Activated T-helper 17 cell treated with anti-CD3 and anti-CD28 coated beads, Interleukin-2, amount 50 U/mL, for 72 hours (primary cell): ENCODE results near the gene SEMA6C. TPM values are rescaled to one million over a fixed set of nuclear protein-coding genes. Genes with fewer than 3 reads are reported as not detected.

Source experiments
- ATAC-seq: fragments of 150-1000 bp; cut with Tn5 transposase; replicated peaks from 2 replicates; pipeline ENCODE4 v1.10.0; 2021; ENCODE audit warnings: mild to moderate bottlenecking, moderate library complexity
- H3K27ac Mint-ChIP-seq: one replicate; pipeline ENCODE4 v1.8.0; 2022; ENCODE audit warnings: mixed read lengths
- H3K27me3 Mint-ChIP-seq: one replicate; pipeline ENCODE4 v1.8.0; 2022; ENCODE audit warnings: mixed read lengths
- H3K36me3 Mint-ChIP-seq: one replicate; pipeline ENCODE4 v1.8.0; 2022; ENCODE audit warnings: low read depth, mild to moderate bottlenecking, mixed read lengths
- H3K4me1 Mint-ChIP-seq: one replicate; pipeline ENCODE4 v1.8.0; 2022; ENCODE audit warnings: mixed read lengths
- H3K4me3 Mint-ChIP-seq: one replicate; pipeline ENCODE4 v1.8.0; 2022; ENCODE audit warnings: mild to moderate bottlenecking, mixed read lengths
- H3K9me3 Mint-ChIP-seq: one replicate; pipeline ENCODE4 v1.8.0; 2022; ENCODE audit warnings: mixed read lengths
- total RNA-seq, 2 donors: library from RNA; stranded (reverse); gene quantifications; one replicate each; pipeline ENCODE4 v1.2.3, GENCODE V29; 2022

The SEMA6C gene
- total RNA-seq, 2 donors from 2014 or later, result 5.4 to 6.3 TPM

DNA sequence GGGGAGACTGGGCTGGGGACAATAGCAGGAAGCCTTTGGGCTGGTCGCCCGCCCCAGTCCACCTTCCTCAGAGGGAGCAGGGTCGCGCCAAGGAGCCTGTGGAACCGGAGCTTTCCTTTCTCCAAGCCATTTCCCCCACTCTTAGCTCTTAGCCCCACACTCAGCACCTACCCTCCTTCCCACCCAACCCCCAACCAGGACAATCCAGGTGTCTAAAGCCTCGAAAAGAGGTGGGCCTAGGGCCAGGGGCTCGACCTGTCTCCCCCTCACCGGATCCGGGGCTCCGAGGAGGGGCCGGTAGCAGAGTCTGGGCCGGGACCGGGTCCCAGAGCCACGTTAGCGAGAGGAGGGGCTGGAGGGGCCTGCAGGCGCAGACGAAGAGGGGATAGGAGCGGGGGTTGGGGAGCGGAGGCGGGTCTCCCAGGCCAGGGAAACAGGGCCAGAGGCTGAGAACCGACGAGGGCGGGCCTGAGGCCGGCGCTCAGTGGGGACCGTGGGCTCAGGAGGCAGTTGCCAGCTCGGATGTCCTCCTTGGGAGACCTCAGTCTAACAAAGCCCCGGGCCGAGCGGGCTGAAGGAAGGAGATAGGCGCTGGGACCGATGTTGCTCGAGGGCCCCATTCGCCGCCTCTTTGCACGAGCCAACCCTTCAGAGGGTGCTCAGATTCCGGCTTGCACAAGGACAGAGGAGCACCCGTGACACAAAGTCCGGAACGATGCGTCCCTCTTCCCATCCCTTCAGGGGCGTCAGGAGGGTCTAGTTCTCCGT is 943 bp downstream of the SEMA6C start:
- ATAC-seq, result no peak
- H3K4me1 Mint-ChIP-seq, result peaks cover 11% of the 10 kb centered on the region
- H3K9me3 Mint-ChIP-seq, result no peaks in the 10 kb centered on the region
- H3K4me3 Mint-ChIP-seq, result peak overlapping the region; percentile 90
- H3K36me3 Mint-ChIP-seq, result no peaks in the 10 kb centered on the region
- no peaks in the 10 kb centered on the region for H3K27me3 Mint-ChIP-seq
- H3K27ac Mint-ChIP-seq, result no peak overlapping the region

DNA sequence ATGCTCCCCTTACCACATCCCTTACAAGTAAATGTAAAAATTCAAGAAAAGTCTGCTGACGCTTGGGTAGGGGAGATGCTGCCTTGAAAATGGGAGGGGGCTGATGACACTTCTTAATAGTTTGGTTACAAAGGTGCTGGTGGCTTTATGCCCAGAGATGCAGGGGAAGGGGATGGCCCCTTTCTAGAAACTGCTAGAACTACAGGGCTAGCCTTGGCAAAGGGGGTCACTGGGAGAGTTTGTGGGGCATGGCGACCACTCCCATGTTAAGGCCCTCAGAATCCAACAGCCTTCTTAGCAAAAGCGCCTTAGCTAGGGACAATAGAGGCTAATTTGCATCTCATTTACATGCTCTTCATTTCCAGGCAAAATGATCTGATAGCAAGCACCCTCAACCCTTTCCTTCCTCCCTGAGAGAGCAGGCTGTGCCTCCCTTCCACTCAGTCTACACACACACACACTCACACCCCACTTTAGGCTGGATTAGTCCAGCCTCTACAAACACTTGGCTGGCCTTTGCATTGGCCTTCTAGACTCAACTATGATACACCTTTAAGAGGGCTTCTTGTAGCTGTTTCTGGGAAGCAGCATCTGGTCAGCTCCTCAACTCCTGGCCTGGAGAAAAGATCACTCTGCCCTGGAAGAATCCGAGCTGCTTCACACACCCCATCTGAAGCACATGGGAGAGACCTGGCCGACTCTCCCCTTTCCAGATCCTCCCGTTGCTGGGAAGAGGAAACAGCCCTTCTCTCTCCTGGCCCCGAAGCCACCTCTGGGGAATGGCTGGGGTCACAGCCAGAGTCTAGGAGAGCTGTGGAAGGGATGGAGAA is 1.7 kb downstream of the SEMA6C start:
- peaks cover 11% of the 10 kb centered on the region for H3K4me1 Mint-ChIP-seq
- no peak for ATAC-seq
- no peaks in the 10 kb centered on the region for H3K36me3 Mint-ChIP-seq
- H3K4me3 Mint-ChIP-seq, result peak overlapping the region; percentile 90
- no peaks in the 10 kb centered on the region for H3K27me3 Mint-ChIP-seq
- H3K9me3 Mint-ChIP-seq, result no peaks in the 10 kb centered on the region
- no peak overlapping the region for H3K27ac Mint-ChIP-seq

DNA sequence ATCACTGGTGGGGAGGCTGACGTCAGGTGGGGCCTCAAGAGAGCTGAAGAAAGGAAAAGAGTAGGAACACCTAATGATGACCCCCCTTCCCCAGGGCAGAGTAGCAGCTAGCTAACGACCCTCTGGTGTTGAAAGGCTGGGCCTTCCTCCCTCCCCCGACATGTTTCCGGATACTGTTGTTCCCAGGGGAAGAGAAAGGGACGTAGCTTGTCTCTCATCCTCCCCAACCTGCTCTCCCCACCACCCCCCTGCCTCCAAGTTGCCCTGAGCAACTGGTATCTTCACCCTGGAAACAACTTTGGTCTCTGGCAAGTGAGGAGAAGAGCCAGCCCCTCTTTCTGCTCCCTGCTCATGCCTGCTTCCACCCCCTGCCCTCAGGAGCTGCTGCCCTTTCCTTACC is 2.4 kb downstream of the SEMA6C start:
- no peaks in the 10 kb centered on the region for H3K27me3 Mint-ChIP-seq
- H3K27ac Mint-ChIP-seq, result no peak overlapping the region
- ATAC-seq, result no peak
- no peaks in the 10 kb centered on the region for H3K36me3 Mint-ChIP-seq
- H3K9me3 Mint-ChIP-seq, result no peaks in the 10 kb centered on the region
- peaks cover 11% of the 10 kb centered on the region for H3K4me1 Mint-ChIP-seq
- no peak overlapping the region for H3K4me3 Mint-ChIP-seq

DNA sequence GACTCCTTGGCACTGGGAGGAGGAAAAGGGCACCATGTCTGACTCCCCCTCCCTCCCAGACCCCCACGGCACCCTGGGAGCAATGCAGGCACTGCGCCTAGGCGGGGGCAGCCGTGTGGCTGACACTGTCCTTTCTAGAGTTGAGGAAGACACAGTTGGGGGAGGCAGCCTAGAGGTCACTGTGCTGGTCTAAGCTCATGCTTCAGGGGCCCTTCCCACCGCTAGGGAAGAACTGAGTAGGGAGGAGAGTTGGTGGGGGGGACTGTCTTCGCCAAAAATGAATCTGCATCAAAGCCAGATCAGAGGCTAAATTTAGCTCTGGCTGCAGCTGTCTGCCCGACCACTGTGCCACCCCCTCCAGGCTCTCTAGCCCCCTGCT is 3.4 kb downstream of the SEMA6C start:
- ATAC-seq, result no peak
- H3K27ac Mint-ChIP-seq, result no peak overlapping the region

DNA sequence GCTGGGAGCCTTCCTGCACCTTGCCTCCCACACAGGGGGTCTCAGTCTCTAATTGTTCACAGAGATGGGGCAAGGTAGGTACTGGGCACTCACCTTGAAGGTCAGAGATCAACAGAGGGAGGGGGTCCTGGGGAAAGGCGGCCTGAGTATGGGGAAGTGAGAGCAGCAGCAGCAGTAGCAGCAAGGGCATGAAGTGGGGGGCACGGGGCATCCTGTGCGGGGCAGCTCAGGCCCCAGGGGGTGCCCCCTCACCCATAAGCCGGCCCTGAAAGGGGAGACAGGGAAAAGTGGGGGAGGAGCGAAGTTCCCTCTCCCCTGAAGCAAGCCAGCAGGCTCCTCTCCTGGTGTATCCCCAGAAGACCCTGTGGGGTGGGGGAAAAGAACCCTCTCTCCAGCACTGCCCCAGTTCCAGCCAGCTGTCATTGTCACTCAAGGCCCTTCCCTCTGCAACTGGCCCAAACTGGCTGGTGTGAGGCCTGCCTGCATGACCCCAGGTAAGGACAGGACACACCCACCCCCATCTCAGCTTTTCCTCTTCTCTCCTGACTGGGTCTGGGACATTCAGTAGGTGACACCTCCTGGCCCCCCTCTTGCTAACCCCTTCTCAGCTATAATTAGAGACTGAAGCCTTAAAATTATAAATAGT is 3.9 kb downstream of the SEMA6C start:
- no peak for ATAC-seq
- H3K9me3 Mint-ChIP-seq, result no peaks in the 10 kb centered on the region
- peaks cover 11% of the 10 kb centered on the region for H3K4me1 Mint-ChIP-seq
- no peak overlapping the region for H3K4me3 Mint-ChIP-seq
- H3K27me3 Mint-ChIP-seq, result no peaks in the 10 kb centered on the region
- H3K36me3 Mint-ChIP-seq, result no peaks in the 10 kb centered on the region
- no peak overlapping the region for H3K27ac Mint-ChIP-seq

More for the DNA sequence above, 3.4 kb downstream of the SEMA6C start:
- Mint-ChIP-seq H3K4me1 (peaks cover 11% of the 10 kb centered on the region), H3K4me3 (no peak overlapping the region), H3K36me3 (no peaks in the 10 kb centered on the region), H3K27me3 (no peaks in the 10 kb centered on the region), H3K9me3 (no peaks in the 10 kb centered on the region)

DNA sequence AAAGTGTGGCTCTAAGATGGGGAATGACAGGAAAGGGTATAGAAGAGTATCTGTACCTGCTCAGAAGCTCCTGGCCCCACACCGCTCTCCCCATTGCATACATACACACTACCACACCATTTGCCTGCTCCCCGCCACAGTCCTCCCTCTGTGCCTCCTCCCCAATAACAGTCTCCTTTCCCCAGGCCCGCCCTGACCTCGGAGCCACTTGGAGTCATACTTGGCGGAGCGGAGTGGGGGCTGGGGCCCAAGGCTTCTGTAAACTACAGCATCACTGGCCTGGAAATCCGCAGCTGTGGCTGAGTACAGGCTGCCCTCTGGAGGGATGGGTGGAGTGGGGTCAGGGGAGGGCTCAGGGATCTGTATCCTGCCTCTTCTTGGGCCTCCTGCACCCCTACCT is 8.6 kb downstream of the SEMA6C start:
- no peak overlapping the region for H3K27ac Mint-ChIP-seq
- no peak for ATAC-seq
- H3K9me3 Mint-ChIP-seq, result no peaks in the 10 kb centered on the region
- no peaks in the 10 kb centered on the region for H3K36me3 Mint-ChIP-seq
- no peaks in the 10 kb centered on the region for H3K4me1 Mint-ChIP-seq
- no peaks in the 10 kb centered on the region for H3K27me3 Mint-ChIP-seq
- no peak overlapping the region for H3K4me3 Mint-ChIP-seq

DNA sequence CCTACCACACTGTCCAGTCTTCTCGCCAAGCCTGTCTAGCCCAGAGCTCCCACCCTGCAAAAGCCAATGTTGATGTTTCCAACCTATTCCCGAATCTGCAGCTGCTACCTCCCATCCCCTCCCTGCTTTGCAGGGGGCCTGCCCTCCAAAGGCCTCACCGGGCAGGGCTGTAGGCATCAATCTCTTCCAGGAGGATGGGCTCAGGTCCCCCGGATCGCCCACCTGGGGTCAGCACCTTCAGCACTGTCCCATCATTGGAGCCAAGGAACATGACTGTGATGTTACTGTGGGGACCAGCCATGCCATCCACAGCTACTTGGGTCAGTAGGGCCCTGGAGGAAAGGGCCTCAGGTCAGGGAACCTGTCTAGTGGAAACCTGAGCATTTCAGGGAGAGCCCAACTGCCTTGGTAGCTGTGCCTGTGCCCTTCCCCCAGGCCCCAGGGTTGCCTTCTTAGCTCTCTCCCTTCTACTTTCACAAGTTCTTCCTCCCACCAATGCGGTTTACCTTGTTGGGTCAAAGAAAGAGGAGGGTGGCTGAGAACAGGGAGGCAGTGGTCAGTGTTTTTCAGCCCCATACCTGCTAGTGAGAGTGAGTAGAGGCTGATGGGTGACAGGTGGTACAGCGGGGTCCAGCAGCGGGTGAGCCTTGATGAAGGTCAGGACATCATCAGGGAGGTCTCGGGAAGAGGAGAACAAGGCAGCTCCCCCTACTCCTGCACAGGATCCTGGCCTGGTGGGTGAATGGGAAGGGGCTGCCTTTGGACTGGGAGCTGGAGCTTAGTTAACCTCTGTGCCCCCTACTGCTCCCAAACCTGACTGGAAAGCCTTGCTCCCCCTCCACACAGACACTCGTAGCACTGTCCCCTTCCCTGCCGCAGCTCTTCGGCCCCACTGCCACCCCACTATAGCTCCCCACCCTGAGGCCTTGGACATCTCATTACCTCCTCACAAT is 10.7 kb downstream of the SEMA6C start:
- H3K9me3 Mint-ChIP-seq, result no peaks in the 10 kb centered on the region
- H3K27ac Mint-ChIP-seq, result no peak overlapping the region
- no peak for ATAC-seq
- no peak overlapping the region for H3K4me3 Mint-ChIP-seq
- peaks cover 3% of the 10 kb centered on the region for H3K27me3 Mint-ChIP-seq
- H3K4me1 Mint-ChIP-seq, result no peaks in the 10 kb centered on the region
- H3K36me3 Mint-ChIP-seq, result no peaks in the 10 kb centered on the region

DNA sequence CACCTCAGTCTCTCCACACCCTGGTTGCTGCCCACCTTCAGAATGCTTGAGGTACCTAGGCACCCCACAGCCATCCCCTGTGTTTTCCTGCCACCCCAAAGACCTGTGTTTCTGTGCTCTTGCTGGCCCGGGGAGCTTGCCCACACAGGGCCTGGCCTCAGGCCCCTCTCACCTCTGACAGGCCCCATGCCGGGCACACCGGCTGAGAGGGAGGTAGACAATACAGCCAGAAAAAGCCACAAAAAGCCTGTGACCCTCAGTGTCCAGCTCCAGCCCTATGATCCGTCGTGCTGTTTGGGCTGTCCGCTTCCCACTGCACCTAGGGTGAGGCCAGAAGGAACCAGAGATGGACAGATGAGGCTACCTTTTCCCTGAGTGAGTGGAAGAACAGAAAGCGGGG is 11.4 kb downstream of the SEMA6C start:
- no peaks in the 10 kb centered on the region for H3K4me1 Mint-ChIP-seq
- H3K27me3 Mint-ChIP-seq, result peaks cover 7% of the 10 kb centered on the region
- H3K36me3 Mint-ChIP-seq, result no peaks in the 10 kb centered on the region
- ATAC-seq, result no peak
- no peak overlapping the region for H3K27ac Mint-ChIP-seq
- no peak overlapping the region for H3K4me3 Mint-ChIP-seq
- no peaks in the 10 kb centered on the region for H3K9me3 Mint-ChIP-seq

DNA sequence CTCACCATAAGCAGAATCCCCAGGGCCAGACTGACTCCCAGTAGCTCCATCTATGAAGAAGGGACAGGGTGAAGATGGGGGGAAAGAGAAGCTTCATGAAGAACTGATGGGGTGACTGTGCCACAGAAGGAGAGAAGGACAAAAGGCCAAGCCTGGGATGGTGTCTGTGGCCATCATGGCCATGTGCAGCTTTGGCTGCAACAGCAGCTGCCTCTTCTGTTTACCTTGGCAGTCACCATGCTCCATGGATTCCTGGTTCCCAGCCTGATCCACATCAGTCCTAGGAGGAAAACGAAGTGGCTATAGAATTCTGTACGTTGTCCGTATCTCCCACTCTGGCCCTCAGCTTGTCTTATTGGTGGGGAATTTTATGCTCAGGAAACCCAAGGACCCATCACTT is 12.0 kb downstream of the SEMA6C start:
- Mint-ChIP-seq H3K27me3 (peaks cover 7% of the 10 kb centered on the region), H3K4me1 (no peaks in the 10 kb centered on the region), H3K36me3 (no peaks in the 10 kb centered on the region), H3K27ac (no peak overlapping the region), H3K4me3 (no peak overlapping the region), H3K9me3 (no peaks in the 10 kb centered on the region)
- ATAC-seq, result no peak

DNA sequence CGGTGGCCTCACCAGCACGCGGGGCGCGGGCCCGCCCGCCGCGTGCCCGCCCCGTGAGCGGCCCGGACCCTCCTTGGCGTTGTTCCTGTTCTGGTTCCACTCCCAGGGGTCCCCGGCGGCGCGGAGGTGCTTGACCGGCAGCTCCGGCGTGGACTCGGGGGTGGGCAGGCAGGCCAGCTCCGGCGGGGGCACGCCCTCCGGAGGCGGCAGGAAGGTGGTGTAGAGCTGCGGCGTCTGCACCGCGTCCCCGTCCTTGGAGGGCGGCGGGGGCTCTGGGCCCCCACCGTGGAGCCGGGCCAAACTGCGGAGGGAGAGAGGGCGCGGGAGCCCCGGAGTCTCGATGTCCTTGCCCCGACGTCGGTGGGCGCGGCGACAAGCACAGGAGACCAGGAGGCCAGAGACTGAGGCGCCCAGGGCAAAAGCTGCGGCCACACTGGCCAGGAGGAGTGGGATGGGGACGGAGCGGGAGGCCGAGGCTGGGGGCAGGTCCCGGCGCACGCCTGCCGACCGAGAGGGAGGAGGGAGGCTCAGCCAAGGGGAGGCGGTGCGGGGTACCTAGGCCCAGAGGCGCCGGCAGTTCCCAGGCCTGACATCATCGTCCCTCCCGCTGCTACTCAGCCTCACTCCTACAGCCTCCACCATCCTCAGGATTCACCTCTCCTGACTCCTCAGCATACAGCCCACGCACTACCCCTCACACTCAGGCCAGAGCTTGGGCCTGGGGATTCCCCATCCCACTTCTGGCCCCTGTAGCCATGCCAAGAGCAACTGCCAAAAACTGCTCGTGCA is 13.2 kb downstream of the SEMA6C start:
- ATAC-seq, result no peak
- H3K9me3 Mint-ChIP-seq, result no peaks in the 10 kb centered on the region
- no peaks in the 10 kb centered on the region for H3K36me3 Mint-ChIP-seq
- no peaks in the 10 kb centered on the region for H3K4me1 Mint-ChIP-seq
- H3K27me3 Mint-ChIP-seq, result peaks cover 7% of the 10 kb centered on the region
- no peak overlapping the region for H3K27ac Mint-ChIP-seq
- no peak overlapping the region for H3K4me3 Mint-ChIP-seq

DNA sequence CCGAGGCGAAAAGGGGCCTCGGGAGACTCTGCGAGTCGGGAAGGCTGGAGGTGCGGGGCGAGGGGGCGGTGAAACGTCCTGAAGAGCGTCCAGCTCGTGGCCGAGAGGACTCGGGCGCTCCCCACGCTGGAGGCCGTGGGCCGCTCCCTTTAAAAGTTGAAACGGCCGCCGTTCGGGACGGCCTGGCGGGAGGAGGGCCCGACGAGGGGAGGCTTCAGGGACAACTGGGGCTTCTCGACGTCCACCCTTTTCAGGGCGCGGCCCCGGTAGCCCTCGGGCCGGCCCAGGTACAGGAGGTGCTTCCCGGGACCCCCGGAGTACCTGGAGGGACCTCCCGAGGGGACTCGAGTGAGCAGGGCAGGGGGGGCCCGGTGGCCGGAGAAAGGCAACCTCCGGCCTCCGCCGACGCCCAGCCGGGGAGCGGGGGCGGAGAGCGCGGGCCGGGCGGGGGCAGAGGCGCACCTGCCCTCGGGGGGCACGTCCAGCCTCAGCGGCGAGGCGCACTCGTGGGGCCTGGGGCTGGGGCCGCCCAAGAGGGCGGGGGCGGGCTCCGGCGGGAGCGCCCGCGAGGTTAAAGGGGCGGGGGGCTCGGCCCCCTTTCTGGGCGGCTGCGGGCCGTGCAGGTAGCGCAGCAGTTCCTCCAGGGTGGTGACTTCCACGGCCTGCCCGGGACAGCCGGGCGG is 14.0 kb downstream of the SEMA6C start:
- no peak for ATAC-seq
- peak overlapping the region; percentile 70 for H3K4me3 Mint-ChIP-seq
- no peaks in the 10 kb centered on the region for H3K36me3 Mint-ChIP-seq
- no peaks in the 10 kb centered on the region for H3K9me3 Mint-ChIP-seq
- no peaks in the 10 kb centered on the region for H3K4me1 Mint-ChIP-seq
- peaks cover 7% of the 10 kb centered on the region for H3K27me3 Mint-ChIP-seq
- no peak overlapping the region for H3K27ac Mint-ChIP-seq

DNA sequence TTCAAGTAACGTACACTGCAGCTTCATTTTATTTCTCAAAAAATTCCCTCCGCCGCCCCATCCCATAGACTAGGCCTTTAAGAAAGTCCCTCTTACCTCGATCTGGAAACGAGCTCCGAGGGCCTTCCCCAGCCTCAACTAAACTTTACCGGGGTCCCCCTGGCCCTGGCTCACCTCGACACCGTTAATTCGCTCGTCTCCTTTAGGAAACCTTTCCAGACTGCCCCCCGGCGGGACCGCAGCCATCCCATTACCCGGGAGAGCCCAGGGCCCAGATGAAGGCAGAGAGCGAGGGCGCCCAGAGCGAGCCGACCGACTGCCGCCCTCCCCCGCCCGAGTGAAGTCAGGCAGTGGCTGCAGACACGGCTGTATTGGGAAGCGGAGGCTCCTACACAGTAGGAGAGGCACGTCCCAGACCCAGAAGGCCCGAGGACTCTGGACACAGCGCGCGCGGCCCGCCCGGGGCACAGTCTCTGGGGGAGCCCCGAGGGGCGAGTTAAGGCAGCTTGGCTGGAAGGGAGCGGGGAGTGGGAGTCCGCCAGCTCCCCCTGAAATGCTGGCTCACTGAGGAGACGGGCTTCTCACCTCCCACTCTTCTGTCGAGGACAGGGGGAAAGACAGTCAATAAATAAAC is 14.6 kb downstream of the SEMA6C start:
- H3K27ac Mint-ChIP-seq, result peak overlapping the region; percentile 7
- H3K36me3 Mint-ChIP-seq, result no peaks in the 10 kb centered on the region
- no peaks in the 10 kb centered on the region for H3K4me1 Mint-ChIP-seq
- peaks cover 7% of the 10 kb centered on the region for H3K27me3 Mint-ChIP-seq
- H3K9me3 Mint-ChIP-seq, result no peaks in the 10 kb centered on the region
- peak; percentile 25 for ATAC-seq
- peak overlapping the region; percentile 70 for H3K4me3 Mint-ChIP-seq
